Activated naive CD8-positive, alpha-beta T cell treated with anti-CD3 and anti-CD28 coated beads for 36 hours (primary cell): Measurements from ENCODE around the gene CLEC2L. TPM values are rescaled to one million over a fixed set of nuclear protein-coding genes. Genes with fewer than 3 reads are reported as not detected.

Experiments used
- DNase-seq: peaks from one replicate; pipeline ENCODE4 v3.0.0; 2021
- H3K27ac Mint-ChIP-seq: one replicate; pipeline ENCODE4 v1.8.0; 2022; ENCODE audit warnings: mild to moderate bottlenecking, moderate library complexity, mixed read lengths
- H3K27me3 Mint-ChIP-seq: one replicate; pipeline ENCODE4 v1.8.0; 2022; ENCODE audit warnings: mild to moderate bottlenecking, mixed read lengths
- H3K36me3 Mint-ChIP-seq: one replicate; pipeline ENCODE4 v1.8.0; 2021; ENCODE audit warnings: mild to moderate bottlenecking, mixed read lengths
- H3K4me1 Mint-ChIP-seq: one replicate; pipeline ENCODE4 v1.8.0; 2021; ENCODE audit warnings: mixed read lengths
- H3K4me3 Mint-ChIP-seq: one replicate; pipeline ENCODE4 v1.8.0; 2022; ENCODE audit warnings: mild to moderate bottlenecking, moderate library complexity, mixed read lengths
- H3K9me3 Mint-ChIP-seq: one replicate; pipeline ENCODE4 v1.8.0; 2022; ENCODE audit warnings: mixed read lengths
- total RNA-seq, 2 experiments: library from RNA; stranded (reverse); gene quantifications; one replicate each; pipeline ENCODE4 v1.2.3, GENCODE V29; 2021

Gene CLEC2L
- total RNA-seq, 2 experiments from 2014 or later: not detected

DNA sequence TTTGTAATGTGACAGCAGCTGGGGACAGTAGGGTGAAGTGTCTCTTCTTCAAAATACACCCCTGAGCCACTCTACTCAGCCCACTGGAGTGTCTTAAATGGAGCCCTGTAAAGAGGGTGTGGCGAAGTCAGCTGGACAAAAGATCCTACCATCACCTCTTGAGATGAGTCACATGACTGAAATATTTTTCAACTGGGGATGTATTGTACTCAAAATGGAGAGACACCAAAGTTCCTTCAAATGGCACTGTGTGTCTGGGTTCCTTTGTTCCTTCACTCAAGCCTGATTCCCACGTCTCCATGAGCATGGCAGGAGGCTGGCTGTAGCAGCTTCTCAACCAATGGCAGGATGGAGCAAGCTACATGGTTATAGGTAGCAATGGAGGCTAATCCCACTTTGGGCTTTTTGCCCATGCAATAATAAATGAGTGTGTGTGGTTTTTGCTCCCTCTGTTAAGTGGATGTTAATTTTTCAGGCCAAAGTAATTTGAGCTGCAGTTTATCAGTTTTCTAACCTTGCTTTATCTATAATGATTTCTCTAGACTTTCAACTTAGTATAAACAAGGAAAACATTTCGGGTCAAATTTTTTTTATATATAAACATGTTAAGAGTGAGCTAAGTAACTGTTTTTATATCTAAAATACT, 68.2 kb downstream of the CLEC2L start:
- H3K36me3 Mint-ChIP-seq: peaks cover 4% of the 10 kb centered on the region
- DNase-seq: no peak
- no peak overlapping the region for H3K27ac Mint-ChIP-seq
- no peaks in the 10 kb centered on the region for H3K9me3 Mint-ChIP-seq
- no peaks in the 10 kb centered on the region for H3K27me3 Mint-ChIP-seq
- H3K4me1 Mint-ChIP-seq: no peaks in the 10 kb centered on the region
- no peak overlapping the region for H3K4me3 Mint-ChIP-seq

DNA sequence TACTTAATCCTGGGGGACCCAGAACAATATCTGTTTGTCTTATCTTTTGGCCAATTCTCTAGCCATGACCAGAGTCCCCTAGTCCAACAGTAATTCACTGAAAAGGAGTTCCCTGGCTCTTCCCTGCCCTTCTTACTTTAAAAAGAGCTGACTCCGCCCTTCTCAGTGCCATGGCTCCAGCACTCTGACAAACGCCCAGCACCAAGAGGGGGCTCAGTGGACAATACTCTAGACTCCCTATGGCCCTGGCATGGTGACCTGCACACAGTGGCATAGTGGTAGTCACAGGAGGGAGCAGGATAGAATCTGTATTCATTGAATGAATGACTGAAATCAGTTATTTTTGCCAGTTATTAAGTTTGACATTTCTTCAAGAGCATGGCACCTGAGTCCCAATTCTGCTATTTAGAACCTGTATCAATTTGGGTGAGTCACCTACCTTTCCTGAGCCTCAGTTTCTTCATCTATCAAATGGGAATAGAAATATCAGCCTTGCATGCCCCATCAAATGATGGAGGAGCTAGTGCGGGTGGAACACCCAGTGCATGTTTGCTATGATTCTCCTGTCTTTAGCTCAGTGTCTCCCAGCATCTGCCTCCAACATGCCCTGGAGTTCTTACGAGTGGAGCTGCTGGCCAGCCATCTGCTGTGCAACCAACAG, 69.4 kb downstream of the CLEC2L start:
- no peak for DNase-seq
- Mint-ChIP-seq H3K27me3 (no peaks in the 10 kb centered on the region), H3K4me1 (no peaks in the 10 kb centered on the region), H3K36me3 (no peaks in the 10 kb centered on the region), H3K4me3 (no peak overlapping the region), H3K9me3 (no peaks in the 10 kb centered on the region), H3K27ac (no peak overlapping the region)

DNA sequence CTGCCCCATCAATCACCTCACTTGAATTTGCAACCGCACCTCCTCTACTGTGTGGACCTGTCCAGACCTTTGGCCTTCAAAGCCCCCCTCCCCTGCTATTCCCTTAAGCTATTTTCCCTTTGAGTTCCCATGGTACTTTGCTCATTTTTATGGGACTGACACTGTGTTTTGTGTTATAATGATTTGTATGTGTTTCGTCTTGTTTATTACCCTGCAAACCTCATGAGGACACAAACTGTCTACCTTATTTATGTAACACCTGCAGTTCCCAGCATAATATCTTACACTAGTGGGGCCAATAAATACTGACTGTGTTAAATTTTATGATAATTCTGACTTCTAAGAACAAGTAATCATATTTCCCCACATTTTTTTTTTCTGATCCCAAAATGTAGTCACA, 70.6 kb downstream of the CLEC2L start:
- Mint-ChIP-seq H3K4me3 (no peak overlapping the region), H3K36me3 (peaks cover 2% of the 10 kb centered on the region), H3K4me1 (no peaks in the 10 kb centered on the region), H3K27me3 (no peaks in the 10 kb centered on the region), H3K9me3 (no peaks in the 10 kb centered on the region), H3K27ac (no peak overlapping the region)
- no peak for DNase-seq

Other genes starting within 250 kb of the CLEC2L start
- gene FMC1, start 182.3 kb upstream of the CLEC2L start, total RNA-seq: 1 to 10 TPM; 6.3 to 7.7 TPM
- gene LUC7L2, start 163.8 kb upstream of the CLEC2L start, total RNA-seq: 100 to 1,000 TPM; 150 to 156 TPM
- gene KLRG2, start 40.0 kb upstream of the CLEC2L start, total RNA-seq: under 1 TPM; 0.88 to 0.99 TPM